AG04450 (cell line): ENCODE measurements around the gene FOXN1. TPM values are rescaled to one million over a fixed set of nuclear protein-coding genes. Genes with fewer than 3 reads are reported as not detected.

Experiments
- CTCF ChIA-PET: fragments of 300-600, 350-600 bp; formaldehyde crosslinking; extraction: SDS; loops from one replicate; lab custom pipeline; 2022; ENCODE audit warnings: antibody characterized with exemption, inconsistent platforms; lab: Charles Lee
- POLR2A ChIA-PET: fragments of 350-600 bp; formaldehyde crosslinking; extraction: SDS; loops from one replicate; lab custom pipeline; 2021; ENCODE audit warnings: antibody characterized with exemption, inconsistent platforms; lab: Yijun Ruan, JAX
- DNase-seq: peaks from one replicate; pipeline ENCODE4 v3.0.0-alpha.2; 2011; ENCODE audit warnings: low read depth, low spot score
- H3K27ac ChIP-seq: one replicate; pipeline ENCODE4 v1.5.1; 2012; ENCODE audit warnings: low read depth, low read length, control low read depth
- H3K27me3 ChIP-seq: one replicate; pipeline ENCODE4 v1.6.0; 2012; ENCODE audit warnings: low read length; ENCODE audit not compliant: control insufficient read depth, insufficient read depth
- H3K4me3 ChIP-seq: 2 replicates; pipeline ENCODE4 v1.5.1; 2011; ENCODE audit warnings: mild to moderate bottlenecking, low read depth, low read length, control low read depth
- H3K9me3 ChIP-seq: 2 replicates; pipeline ENCODE4 v1.5.1; 2012; ENCODE audit warnings: low read length; ENCODE audit not compliant: control insufficient read depth, insufficient read depth
- polyA plus RNA-seq: library from polyadenylated mRNA; depleted of rRNA; stranded (reverse); fragments of >200 nt; gene quantifications from 2 replicates; pipeline ENCODE4 v1.2.3, GENCODE V29; 2011
- TF ChIP-seq, protein P1 (sequence below): IDR thresholded peaks from 2 replicates; pipeline ENCODE4 v1.5.1; 2011; ENCODE audit warnings: low read depth, low read length, control low read depth, inconsistent platforms

The FOXN1 gene
- polyA plus RNA-seq, 1 experiment, result not detected

- ChIA-PET POLR2A (no interaction called here), CTCF (interaction anchor here (1.4 kb wide), 1 partner anchor 16 kb away, joined by 4 read pairs; no protein-coding TSS in a partner anchor)
Observed at GRCh38 chr17:28524476-28525424, 18.6 kb downstream of the FOXN1 start.

GRCh38 chr17:28526381-28526780, 20.2 kb downstream of the FOXN1 start:
- DNase-seq, result no peak
- ChIA-PET CTCF (interaction anchor here (1.4 kb wide), 2 partner anchors 14 kb away, joined by 4 read pairs; no protein-coding TSS in a partner anchor), POLR2A (no interaction called here)
- Histone ChIP-seq H3K4me3 (no peak overlapping the region), H3K9me3 (no peaks in the 10 kb centered on the region; the same call in 1 of the 2 replicates), H3K27ac (no peak overlapping the region), H3K27me3 (peaks cover 18% of the 10 kb centered on the region)
- TF ChIP-seq, protein P1, sequence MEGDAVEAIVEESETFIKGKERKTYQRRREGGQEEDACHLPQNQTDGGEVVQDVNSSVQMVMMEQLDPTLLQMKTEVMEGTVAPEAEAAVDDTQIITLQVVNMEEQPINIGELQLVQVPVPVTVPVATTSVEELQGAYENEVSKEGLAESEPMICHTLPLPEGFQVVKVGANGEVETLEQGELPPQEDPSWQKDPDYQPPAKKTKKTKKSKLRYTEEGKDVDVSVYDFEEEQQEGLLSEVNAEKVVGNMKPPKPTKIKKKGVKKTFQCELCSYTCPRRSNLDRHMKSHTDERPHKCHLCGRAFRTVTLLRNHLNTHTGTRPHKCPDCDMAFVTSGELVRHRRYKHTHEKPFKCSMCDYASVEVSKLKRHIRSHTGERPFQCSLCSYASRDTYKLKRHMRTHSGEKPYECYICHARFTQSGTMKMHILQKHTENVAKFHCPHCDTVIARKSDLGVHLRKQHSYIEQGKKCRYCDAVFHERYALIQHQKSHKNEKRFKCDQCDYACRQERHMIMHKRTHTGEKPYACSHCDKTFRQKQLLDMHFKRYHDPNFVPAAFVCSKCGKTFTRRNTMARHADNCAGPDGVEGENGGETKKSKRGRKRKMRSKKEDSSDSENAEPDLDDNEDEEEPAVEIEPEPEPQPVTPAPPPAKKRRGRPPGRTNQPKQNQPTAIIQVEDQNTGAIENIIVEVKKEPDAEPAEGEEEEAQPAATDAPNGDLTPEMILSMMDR, result no peak

More at GRCh38 chr17:28524476-28525424, 18.6 kb downstream of the FOXN1 start:
- Histone ChIP-seq H3K27me3 (peaks cover 19% of the 10 kb centered on the region), H3K9me3 (no peaks in the 10 kb centered on the region; the same call in 1 of the 2 replicates), H3K27ac (no peak overlapping the region), H3K4me3 (no peak overlapping the region)
- TF ChIP-seq, protein P1, result no peak
- peak; percentile 30 for DNase-seq

DNA sequence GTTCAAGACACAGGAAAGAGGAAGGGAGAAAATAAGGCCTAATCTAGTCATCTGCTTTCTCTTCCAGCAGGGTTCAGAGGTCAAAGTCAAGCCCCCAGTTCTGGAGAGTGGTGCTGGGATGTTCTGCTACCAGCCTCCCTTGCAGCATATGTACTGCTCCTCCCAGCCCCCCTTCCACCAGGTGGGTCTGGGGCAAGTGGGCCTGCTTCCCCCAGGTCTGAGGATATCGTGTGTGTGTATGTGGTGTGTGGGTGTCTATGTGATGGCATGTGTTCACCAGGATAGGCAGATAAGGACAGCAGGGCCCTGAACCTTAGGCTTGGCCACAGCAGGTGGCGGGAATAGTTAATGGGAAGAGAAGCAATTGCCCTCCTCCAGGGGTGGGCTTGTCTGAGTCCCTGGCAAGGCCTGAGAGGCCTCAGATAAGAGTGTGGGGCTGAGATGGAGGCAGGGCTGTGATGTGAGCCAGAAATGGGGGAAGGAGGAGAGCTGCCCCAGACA, 21.1 kb downstream of the FOXN1 start:
- no peak overlapping the region for H3K27ac ChIP-seq
- POLR2A ChIA-PET, result no interaction called here
- CTCF ChIA-PET, result interaction anchor here (0.6 to 1.4 kb wide), 2 partner anchors 13 to 14 kb away, joined by 3 to 4 read pairs; no protein-coding TSS in a partner anchor
- H3K4me3 ChIP-seq, result no peak overlapping the region
- peaks cover 16% of the 10 kb centered on the region for H3K27me3 ChIP-seq
- no peak for DNase-seq
- TF ChIP-seq, protein P1, result no peak
- H3K9me3 ChIP-seq, result no peaks in the 10 kb centered on the region; the same call in 1 of the 2 replicates

DNA sequence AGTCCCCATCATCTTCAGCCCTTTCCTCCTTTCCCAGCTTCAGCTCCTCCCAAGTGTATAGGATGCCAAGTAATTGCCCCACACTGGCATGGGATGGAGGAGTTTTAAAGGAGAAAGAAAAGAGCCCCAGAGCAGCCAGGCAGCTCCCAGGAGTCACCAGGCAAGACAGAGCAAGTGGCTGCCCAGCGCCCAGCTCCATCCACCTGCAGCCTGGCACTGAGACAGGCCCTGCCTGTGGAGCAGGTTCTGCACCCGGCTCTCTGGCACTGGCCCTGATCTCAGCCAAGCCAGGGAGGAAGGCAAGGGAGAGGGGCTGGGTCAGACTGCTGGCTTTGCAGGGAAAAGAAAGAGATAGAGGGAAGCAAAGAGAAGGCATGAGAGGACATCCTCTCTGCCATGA, 21.7 kb downstream of the FOXN1 start:
- no peaks in the 10 kb centered on the region; the same call in 1 of the 2 replicates for H3K9me3 ChIP-seq
- TF ChIP-seq, protein P1, result no peak
- ChIA-PET POLR2A (no interaction called here), CTCF (interaction anchor here (1.4 kb wide), 1 partner anchor 12 kb away, joined by 4 read pairs; no protein-coding TSS in a partner anchor)
- no peak overlapping the region for H3K27ac ChIP-seq
- H3K4me3 ChIP-seq, result no peak overlapping the region
- H3K27me3 ChIP-seq, result peaks cover 16% of the 10 kb centered on the region
- no peak for DNase-seq
